ENCODE results near the gene GKN2. TPM values are rescaled to one million over a fixed set of nuclear protein-coding genes. Genes with fewer than 3 reads are reported as not detected.

The GKN2 gene
- total RNA-seq, 1 experiment from 2014 or later: not detected

DNA sequence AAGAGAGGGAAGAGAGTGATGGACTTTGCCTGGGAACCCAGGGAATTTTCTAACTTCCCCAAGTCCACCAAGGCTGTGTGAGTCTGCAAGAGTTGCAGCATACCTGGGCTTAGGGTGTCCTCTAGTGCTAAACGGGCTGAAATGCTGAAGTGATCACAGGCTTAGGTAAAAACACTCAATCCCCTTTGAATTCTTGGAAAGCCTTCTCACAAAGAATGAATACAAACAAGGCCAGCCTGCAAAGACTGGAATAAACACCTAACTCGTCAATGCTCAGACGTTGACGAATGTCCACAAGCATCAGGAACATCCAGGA is 51.5 kb downstream of the GKN2 start:
- H3K27ac ChIP-seq (ENCODE audit: insufficient read length, low read depth, low read length): no peak overlapping the region
- no peak overlapping the region for H3K18ac ChIP-seq (ENCODE audit: insufficient read length, low read depth, low read length)
- H4K5ac ChIP-seq (ENCODE audit: insufficient read length, low read depth, low read length): no peak overlapping the region
- H4K20me1 ChIP-seq (ENCODE audit: control insufficient read depth, insufficient read depth, insufficient read length): no peaks in the 10 kb centered on the region
- TF ChIP-seq CTCF (conservative IDR thresholded peaks at IDR 0.05): peak; percentile 70; the same call in 2 of the 3 replicates
- no peak overlapping the region for H3K9ac ChIP-seq (ENCODE audit: extremely low read depth, insufficient read length, low read length)
- H2AK5ac ChIP-seq (ENCODE audit: insufficient read length, low read length): no peak overlapping the region
- no peaks in the 10 kb centered on the region for H3K79me1 ChIP-seq (ENCODE audit: insufficient read depth, low read depth, low read length, poor library complexity, severe bottlenecking)
- peaks cover 0 to 2% of the 10 kb centered on the region in 2 experiments; a peak in 1 of 4 replicates for H3K4me1 Mint-ChIP-seq
- no peak overlapping the region for H3K4me3 Mint-ChIP-seq
- H3T11ph ChIP-seq (ENCODE audit: low read length): no peak overlapping the region
- H3K14ac ChIP-seq (ENCODE audit: insufficient read depth, low read length): no peak overlapping the region
- no peak overlapping the region for H3K4ac ChIP-seq (ENCODE audit: low read depth, low read length)
- no CpG with 5 or more reads among the region's 4 CpGs for WGBS (ENCODE audit: extremely low coverage, insufficient read length, low lambda C conversion rate)
- H3K79me2 ChIP-seq (ENCODE audit: insufficient read depth, low read length): no peaks in the 10 kb centered on the region
- H3K4me1 ChIP-seq (ENCODE audit: insufficient read depth, low read length): no peaks in the 10 kb centered on the region
- peaks cover 19 to 24% of the 10 kb centered on the region in 2 experiments for H3K9me3 Mint-ChIP-seq
- no peaks in the 10 kb centered on the region for H3K9me3 ChIP-seq (ENCODE audit: control insufficient read depth, low read depth, low read length)
- H2BK120ac ChIP-seq (ENCODE audit: low read depth, low read length, poor library complexity, severe bottlenecking): no peak overlapping the region
- H2BK20ac ChIP-seq (ENCODE audit: low read depth, low read length, poor library complexity, severe bottlenecking): no peak overlapping the region
- H3K23ac ChIP-seq (ENCODE audit: insufficient read length, low read depth, low read length): no peak overlapping the region
- H2BK12ac ChIP-seq (ENCODE audit: insufficient read length, low read depth, low read length): no peak overlapping the region
- no peak overlapping the region for H2BK5ac ChIP-seq (ENCODE audit: insufficient read length, low read length)
- H2AFZ ChIP-seq (ENCODE audit: low read length): no peak overlapping the region
- DNase-seq: peak; percentile 61
- H3K36me3 Mint-ChIP-seq (ENCODE audit: insufficient read depth in 1 of 3, low read depth in 3 of 3): peaks cover 0 to 24% (median 4%) of the 10 kb centered on the region in 3 experiments; a peak in 4 of 7 replicates
- no peak overlapping the region for H4K91ac ChIP-seq (ENCODE audit: insufficient read length, low read depth, low read length)
- no peak overlapping the region; a peak in 1 of 7 replicates for H3K27ac Mint-ChIP-seq
- H4K8ac ChIP-seq (replicated peaks; ENCODE audit: insufficient read length, low read depth, low read length): no peak overlapping the region
- H3K56ac ChIP-seq (ENCODE audit: insufficient read length, low read depth, low read length): no peak overlapping the region
- no peaks in the 10 kb centered on the region for H3K23me2 ChIP-seq (ENCODE audit: insufficient read length, low read depth, low read length, poor library complexity, severe bottlenecking)
- H2BK15ac ChIP-seq (ENCODE audit: low read depth, low read length): no peak overlapping the region
- H3K27me3 Mint-ChIP-seq (ENCODE audit: low read depth): no peaks in the 10 kb centered on the region; the same call in 1 of the 2 replicates
- no peak overlapping the region for H3K4me2 ChIP-seq (ENCODE audit: insufficient read depth, insufficient read length, low read length)
- no peaks in the 10 kb centered on the region for H3K27me3 ChIP-seq (ENCODE audit: insufficient read depth, low read length)

All from H9 (cell line).